SK-N-SH (cell line): ENCODE data around the gene LTC4S. TPM values are rescaled to one million over a fixed set of nuclear protein-coding genes. Genes with fewer than 3 reads are reported as not detected.

Experiments
- CTCF ChIA-PET: fragments of 300-600, 350-600 bp; formaldehyde crosslinking; extraction: SDS; loops from one replicate; lab custom pipeline; 2021; lab: Yijun Ruan, JAX
- POLR2A ChIA-PET: fragments of 350-600 bp; sonication (Branson Sonifier 250); formaldehyde crosslinking; extraction: SDS; loops from one replicate; lab custom pipeline; 2020; ENCODE audit warnings: antibody characterized with exemption, inconsistent platforms; lab: Yijun Ruan, JAX
- DNase-seq: peaks from one replicate; pipeline ENCODE4 v3.0.0; 2012
- H2AFZ ChIP-seq: fragments of 200-600 bp; sonication (generic); 2 replicates; pipeline ENCODE4 v1.8.1; 2016; ENCODE audit warnings: antibody characterized with exemption, mild to moderate bottlenecking, low read depth
- H3F3A ChIP-seq: fragments of 200-600 bp; sonication (generic); replicated peaks from 2 replicates; pipeline ENCODE3; 2016; ENCODE audit warnings: antibody characterized with exemption, mild to moderate bottlenecking; ENCODE audit not compliant: insufficient read depth
- H3K27ac ChIP-seq, 2 experiments: fragments of 200-500 bp in 1 of 2; fragments of 200-600 bp in 1 of 2; sonication (Bioruptor generic) in 1 of 2; sonication (generic), shearing (Covaris generic) in 1 of 2; 2 replicates each; pipeline versions ENCODE4 v1.5.1 to v1.6.1; 2014 to 2016; ENCODE audit warnings: low read depth in 2 of 2, inconsistent platforms in 1 of 2, low read length in 1 of 2, mild to moderate bottlenecking in 1 of 2, mixed read lengths in 1 of 2
- H3K27me3 ChIP-seq: fragments of 200-600 bp; sonication (generic), shearing (Covaris generic); 2 replicates; pipeline ENCODE4 v1.6.1; 2016; ENCODE audit warnings: mixed run types; ENCODE audit not compliant: insufficient read depth
- H3K36me3 ChIP-seq, 2 experiments: fragments of 200-500 bp in 1 of 2; fragments of 200-600 bp in 1 of 2; sonication (Bioruptor generic) in 1 of 2; sonication (generic) in 1 of 2; replicated peaks in 1 of 2; 2 replicates each; pipeline versions ENCODE3 to v1.5.1; 2014 to 2016; ENCODE audit warnings: low read length in 1 of 2, mild to moderate bottlenecking in 1 of 2; ENCODE audit not compliant: insufficient read depth in 2 of 2, control insufficient read depth in 1 of 2
- H3K4me1 ChIP-seq, 2 experiments: fragments of 200-500 bp in 1 of 2; fragments of 200-600 bp in 1 of 2; sonication (Bioruptor generic) in 1 of 2; sonication (generic), shearing (Covaris generic) in 1 of 2; 2 replicates each; pipeline versions ENCODE4 v1.5.1 to v1.6.1; 2014 to 2016; ENCODE audit warnings: low read depth in 1 of 2, low read length in 1 of 2, mixed run types in 1 of 2; ENCODE audit not compliant: insufficient read depth in 2 of 2, control insufficient read depth in 1 of 2
- H3K4me2 ChIP-seq: fragments of 200-600 bp; sonication (generic), shearing (Covaris generic); 2 replicates; pipeline ENCODE4 v1.6.1; 2017; ENCODE audit warnings: mixed run types
- H3K4me3 ChIP-seq, 2 experiments: fragments of 200-500 bp in 1 of 2; fragments of 200-600 bp in 1 of 2; sonication (Bioruptor generic) in 1 of 2; sonication (generic), shearing (Covaris generic) in 1 of 2; 2 replicates each; pipeline versions ENCODE4 v1.5.1 to v1.8.1; 2014 to 2016; ENCODE audit warnings: low read depth in 2 of 2, inconsistent platforms in 1 of 2, low read length in 1 of 2, mild to moderate bottlenecking in 1 of 2, mixed read lengths in 1 of 2, moderate library complexity in 1 of 2
- H3K79me2 ChIP-seq: fragments of 200-600 bp; sonication (generic); 2 replicates; pipeline ENCODE4 v1.8.1; 2017; ENCODE audit warnings: mild to moderate bottlenecking; ENCODE audit not compliant: insufficient read depth
- H3K9ac ChIP-seq: fragments of 200-600 bp; sonication (generic); 2 replicates; pipeline ENCODE4 v1.6.1; 2017; ENCODE audit warnings: mixed run types
- H3K9me2 ChIP-seq: fragments of 200-600 bp; sonication (generic); 2 replicates; pipeline ENCODE4 v1.6.1; 2017; ENCODE audit warnings: mixed run types
- H3K9me3 ChIP-seq: fragments of 200-600 bp; sonication (generic); 2 replicates; pipeline ENCODE4 v1.6.1; 2017; ENCODE audit warnings: mixed run types, mild to moderate bottlenecking, moderate library complexity
- H4K20me1 ChIP-seq: fragments of 200-600 bp; sonication (generic); 2 replicates; pipeline ENCODE4 v1.6.1; 2017; ENCODE audit warnings: mild to moderate bottlenecking, mixed run types; ENCODE audit not compliant: insufficient read depth
- CHD2 ChIP-seq: fragments of 150-350 bp; IDR thresholded peaks from 2 replicates; pipeline ENCODE4 v1.6.1; 2018; ENCODE audit warnings: low read length; ENCODE audit not compliant: partially characterized antibody
- ELF1 ChIP-seq: IDR thresholded peaks from 2 replicates; pipeline ENCODE4 v1.4.0; 2012
- EP300 ChIP-seq, 2 experiments: IDR thresholded peaks; 2 replicates each; pipeline versions ENCODE4 v1.4.0 to v1.6.1; 2012; ENCODE audit warnings: borderline replicate concordance in 1 of 2, low read depth in 1 of 2, low read length in 1 of 2
- FOSL2 ChIP-seq: IDR thresholded peaks from 2 replicates; pipeline ENCODE4 v1.4.0; 2012; ENCODE audit warnings: low read depth, mild to moderate bottlenecking, moderate library complexity, borderline replicate concordance
- FOXJ3 ChIP-seq: sonication (generic); formaldehyde crosslinking; IDR thresholded peaks from 2 replicates; pipeline ENCODE4 v1.5.1; 2020; ENCODE audit warnings: mild to moderate bottlenecking, missing genetic modification reagents
- JUND ChIP-seq: IDR thresholded peaks from 2 replicates; pipeline ENCODE4 v1.4.0; 2012
- MEF2A ChIP-seq: IDR thresholded peaks from 2 replicates; pipeline ENCODE4 v1.4.0; 2012; ENCODE audit warnings: low read depth, borderline replicate concordance
- MXI1 ChIP-seq: IDR thresholded peaks from 2 replicates; pipeline ENCODE4 v1.6.1; 2012; ENCODE audit warnings: mild to moderate bottlenecking, low read depth, low read length, improper control_type of control experiment
- NFIC ChIP-seq: IDR thresholded peaks from 2 replicates; pipeline ENCODE4 v1.4.0; 2012; ENCODE audit warnings: borderline replicate concordance
- NRF1 ChIP-seq: IDR thresholded peaks from 2 replicates; pipeline ENCODE4 v1.6.1; 2012; ENCODE audit warnings: low read depth, mild to moderate bottlenecking, low read length
- RCOR1 ChIP-seq: fragments of 150-350 bp; IDR thresholded peaks from 2 replicates; pipeline ENCODE4 v1.6.1; 2017; ENCODE audit warnings: antibody characterized with exemption, low read length
- RFX5 ChIP-seq: IDR thresholded peaks from 2 replicates; pipeline ENCODE4 v1.6.1; 2012; ENCODE audit warnings: mild to moderate bottlenecking, improper control_type of control experiment, low read length
- RXRA ChIP-seq: IDR thresholded peaks from 2 replicates; pipeline ENCODE4 v1.4.0; 2012; ENCODE audit warnings: low read depth, mild to moderate bottlenecking, borderline replicate concordance
- TAF1 ChIP-seq: IDR thresholded peaks from 2 replicates; pipeline ENCODE4 v1.6.1; 2012; ENCODE audit warnings: low read depth, mild to moderate bottlenecking, low read length, moderate library complexity, borderline replicate concordance
- TCF12 ChIP-seq: IDR thresholded peaks from 2 replicates; pipeline ENCODE4 v1.4.0; 2012
- WGBS: methylation state at CpG from one replicate; pipeline ENCODE4 v1.1.6; 2017; ENCODE audit warnings: low lambda C conversion rate; 5-methylcytosine and 5-hydroxymethylcytosine counted together
- polyA plus RNA-seq, 3 experiments: library from polyadenylated mRNA; depleted of rRNA; stranded (reverse); fragments of >200 nt; gene quantifications; 2 replicates each; pipeline ENCODE4 v1.2.3, GENCODE V29; 2012
- TF ChIP-seq, protein P1 (sequence below): IDR thresholded peaks from 2 replicates; pipeline ENCODE4 v1.4.0; 2012; ENCODE audit warnings: low read depth
- TF ChIP-seq, protein P2 (sequence below): IDR thresholded peaks from 2 replicates; pipeline ENCODE4; 2012
- TF ChIP-seq, protein P3 (sequence below): IDR thresholded peaks from 2 replicates; pipeline ENCODE4 v1.4.0; 2012; ENCODE audit warnings: low read depth, borderline replicate concordance
- TF ChIP-seq, protein P4 (sequence below): IDR thresholded peaks from 2 replicates; pipeline ENCODE4 v1.6.1; 2012; ENCODE audit warnings: mild to moderate bottlenecking, low read depth, low read length, moderate library complexity
- TF ChIP-seq, protein P5 (sequence below): IDR thresholded peaks from 2 replicates; pipeline ENCODE4 v1.4.0; 2012; ENCODE audit warnings: low read depth, borderline replicate concordance
- TF ChIP-seq, protein P6 (sequence below): fragments of 200-600 bp; sonication (generic); IDR thresholded peaks from 2 replicates; pipeline ENCODE4 v1.6.1; 2017; ENCODE audit warnings: antibody characterized with exemption, mild to moderate bottlenecking, moderate library complexity

The LTC4S gene
- polyA plus RNA-seq, 1 of the 3 experiments (the other 2 are of a cell fraction): 0.43 TPM

DNA sequence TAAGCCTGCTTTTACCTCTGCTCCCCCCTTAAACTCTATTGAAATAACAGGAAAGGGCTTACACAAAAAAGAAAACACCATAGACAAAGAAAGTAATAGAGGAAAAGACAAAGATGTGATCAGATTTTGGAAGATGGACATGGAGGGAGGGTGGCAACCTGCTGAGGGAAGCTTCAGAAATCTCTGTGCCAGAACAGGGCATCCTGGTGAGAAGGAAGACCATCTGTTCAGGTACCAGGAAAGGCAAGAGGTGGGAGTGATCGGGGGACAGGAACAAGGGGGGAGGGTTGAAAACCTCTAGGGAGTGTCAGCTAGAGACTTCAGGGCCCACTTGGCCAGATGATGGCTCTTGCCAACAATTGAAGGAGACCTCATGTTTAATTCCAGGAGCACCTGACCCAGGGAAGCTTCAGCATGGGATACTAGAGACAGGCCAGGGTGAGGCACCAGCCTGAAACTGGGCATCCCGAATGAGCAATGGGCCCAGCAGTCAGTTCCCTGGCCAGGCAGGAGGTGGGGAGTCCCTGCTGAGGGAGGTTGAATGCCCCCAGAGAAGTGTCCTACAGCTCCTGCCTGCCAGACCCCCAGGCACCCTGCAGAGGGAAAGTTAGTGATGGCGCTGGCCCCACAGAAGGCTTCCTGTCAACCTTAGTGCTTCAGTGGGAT is 35.1 kb downstream of the LTC4S start (continued):
- no peak for TF ChIP-seq TAF1
- TF ChIP-seq RXRA: no peak
- no peak for TF ChIP-seq MXI1
- no peak for TF ChIP-seq RFX5
- no peak for TF ChIP-seq NFIC
- TF ChIP-seq EP300 (IDR thresholded peaks at IDR 0.05; ENCODE audit: borderline replicate concordance in 1 of 2, low read depth in 1 of 2, low read length in 1 of 2): no peak
- TF ChIP-seq, protein P1, sequence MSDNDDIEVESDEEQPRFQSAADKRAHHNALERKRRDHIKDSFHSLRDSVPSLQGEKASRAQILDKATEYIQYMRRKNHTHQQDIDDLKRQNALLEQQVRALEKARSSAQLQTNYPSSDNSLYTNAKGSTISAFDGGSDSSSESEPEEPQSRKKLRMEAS: no peak
- no peak for TF ChIP-seq FOXJ3 (CRISPR knock-in tag)
- TF ChIP-seq RCOR1: no peak
- no peak for TF ChIP-seq JUND
- no peak for TF ChIP-seq MEF2A

DNA sequence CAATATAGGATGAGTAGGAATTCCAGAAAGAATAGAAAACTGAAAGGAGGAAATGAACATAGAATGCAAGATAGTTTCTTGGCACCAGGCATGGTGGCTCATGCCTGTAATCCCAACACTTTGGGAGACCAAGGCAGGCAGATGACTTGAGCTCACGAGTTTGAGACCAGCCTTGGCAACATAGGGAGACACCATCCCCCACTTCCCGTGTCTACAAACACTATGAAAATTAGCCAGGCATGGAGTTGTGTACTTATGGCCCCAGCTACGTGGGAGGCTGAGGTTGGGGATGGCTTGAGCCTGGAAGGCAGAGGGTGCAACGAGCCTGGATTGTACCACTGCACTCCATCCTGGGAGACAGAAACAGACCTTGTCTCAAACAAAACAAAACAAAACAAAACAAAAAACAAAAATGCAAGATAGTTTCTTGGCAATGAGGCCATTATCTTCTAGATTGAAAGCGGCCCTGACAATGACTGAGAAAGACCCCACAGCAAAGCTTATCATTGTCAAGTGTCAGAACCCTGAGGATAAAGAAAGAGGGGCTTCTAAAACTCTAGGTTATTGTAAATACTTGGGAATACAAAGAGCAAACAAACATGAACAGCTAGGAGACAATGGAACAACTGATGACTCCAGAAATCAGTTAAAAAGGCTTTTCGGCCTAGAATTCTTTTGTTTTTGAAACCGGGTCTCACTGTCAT is 36.1 kb downstream of the LTC4S start:
- CTCF ChIA-PET: interaction anchor here (0.6 to 1.2 kb wide), 4 partner anchors 9 to 67 kb away, joined by 3 read pairs; partner anchors contain the start of gene SQSTM1
- peaks cover 53% of the 10 kb centered on the region for H3K79me2 ChIP-seq
- H3K4me1 ChIP-seq: no peaks in the 10 kb centered on the region
- H3K9me2 ChIP-seq: no peaks in the 10 kb centered on the region
- H4K20me1 ChIP-seq: peaks cover 66% of the 10 kb centered on the region
- H2AFZ ChIP-seq: no peak overlapping the region
- DNase-seq: no peak
- H3K4me3 ChIP-seq: no peak overlapping the region
- POLR2A ChIA-PET: interaction anchor here (0.6 kb wide), 1 partner anchor 47 kb away, joined by 4 read pairs; no protein-coding TSS in a partner anchor
- H3K27ac ChIP-seq: no peak overlapping the region
- no peak overlapping the region for H3K9ac ChIP-seq
- 94% methylated on average over 6 of the region's 7 CpGs for WGBS
- H3K9me3 ChIP-seq: no peaks in the 10 kb centered on the region
- H3K4me2 ChIP-seq: no peak overlapping the region
- peaks cover 67 to 81% of the 10 kb centered on the region in 2 experiments for H3K36me3 ChIP-seq
- peaks cover 32% of the 10 kb centered on the region for H3F3A ChIP-seq
- H3K27me3 ChIP-seq: no peaks in the 10 kb centered on the region
- TF ChIP-seq CHD2: no peak
- no peak for TF ChIP-seq TCF12
- no peak for TF ChIP-seq NRF1
- no peak for TF ChIP-seq NFIC
- TF ChIP-seq FOSL2: no peak
- TF ChIP-seq, protein P2, sequence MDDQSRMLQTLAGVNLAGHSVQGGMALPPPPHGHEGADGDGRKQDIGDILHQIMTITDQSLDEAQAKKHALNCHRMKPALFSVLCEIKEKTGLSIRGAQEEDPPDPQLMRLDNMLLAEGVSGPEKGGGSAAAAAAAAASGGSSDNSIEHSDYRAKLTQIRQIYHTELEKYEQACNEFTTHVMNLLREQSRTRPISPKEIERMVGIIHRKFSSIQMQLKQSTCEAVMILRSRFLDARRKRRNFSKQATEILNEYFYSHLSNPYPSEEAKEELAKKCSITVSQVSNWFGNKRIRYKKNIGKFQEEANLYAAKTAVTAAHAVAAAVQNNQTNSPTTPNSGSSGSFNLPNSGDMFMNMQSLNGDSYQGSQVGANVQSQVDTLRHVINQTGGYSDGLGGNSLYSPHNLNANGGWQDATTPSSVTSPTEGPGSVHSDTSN: no peak
- TF ChIP-seq, protein P3, sequence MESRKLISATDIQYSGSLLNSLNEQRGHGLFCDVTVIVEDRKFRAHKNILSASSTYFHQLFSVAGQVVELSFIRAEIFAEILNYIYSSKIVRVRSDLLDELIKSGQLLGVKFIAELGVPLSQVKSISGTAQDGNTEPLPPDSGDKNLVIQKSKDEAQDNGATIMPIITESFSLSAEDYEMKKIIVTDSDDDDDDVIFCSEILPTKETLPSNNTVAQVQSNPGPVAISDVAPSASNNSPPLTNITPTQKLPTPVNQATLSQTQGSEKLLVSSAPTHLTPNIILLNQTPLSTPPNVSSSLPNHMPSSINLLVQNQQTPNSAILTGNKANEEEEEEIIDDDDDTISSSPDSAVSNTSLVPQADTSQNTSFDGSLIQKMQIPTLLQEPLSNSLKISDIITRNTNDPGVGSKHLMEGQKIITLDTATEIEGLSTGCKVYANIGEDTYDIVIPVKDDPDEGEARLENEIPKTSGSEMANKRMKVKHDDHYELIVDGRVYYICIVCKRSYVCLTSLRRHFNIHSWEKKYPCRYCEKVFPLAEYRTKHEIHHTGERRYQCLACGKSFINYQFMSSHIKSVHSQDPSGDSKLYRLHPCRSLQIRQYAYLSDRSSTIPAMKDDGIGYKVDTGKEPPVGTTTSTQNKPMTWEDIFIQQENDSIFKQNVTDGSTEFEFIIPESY: no peak
- TF ChIP-seq, protein P4, sequence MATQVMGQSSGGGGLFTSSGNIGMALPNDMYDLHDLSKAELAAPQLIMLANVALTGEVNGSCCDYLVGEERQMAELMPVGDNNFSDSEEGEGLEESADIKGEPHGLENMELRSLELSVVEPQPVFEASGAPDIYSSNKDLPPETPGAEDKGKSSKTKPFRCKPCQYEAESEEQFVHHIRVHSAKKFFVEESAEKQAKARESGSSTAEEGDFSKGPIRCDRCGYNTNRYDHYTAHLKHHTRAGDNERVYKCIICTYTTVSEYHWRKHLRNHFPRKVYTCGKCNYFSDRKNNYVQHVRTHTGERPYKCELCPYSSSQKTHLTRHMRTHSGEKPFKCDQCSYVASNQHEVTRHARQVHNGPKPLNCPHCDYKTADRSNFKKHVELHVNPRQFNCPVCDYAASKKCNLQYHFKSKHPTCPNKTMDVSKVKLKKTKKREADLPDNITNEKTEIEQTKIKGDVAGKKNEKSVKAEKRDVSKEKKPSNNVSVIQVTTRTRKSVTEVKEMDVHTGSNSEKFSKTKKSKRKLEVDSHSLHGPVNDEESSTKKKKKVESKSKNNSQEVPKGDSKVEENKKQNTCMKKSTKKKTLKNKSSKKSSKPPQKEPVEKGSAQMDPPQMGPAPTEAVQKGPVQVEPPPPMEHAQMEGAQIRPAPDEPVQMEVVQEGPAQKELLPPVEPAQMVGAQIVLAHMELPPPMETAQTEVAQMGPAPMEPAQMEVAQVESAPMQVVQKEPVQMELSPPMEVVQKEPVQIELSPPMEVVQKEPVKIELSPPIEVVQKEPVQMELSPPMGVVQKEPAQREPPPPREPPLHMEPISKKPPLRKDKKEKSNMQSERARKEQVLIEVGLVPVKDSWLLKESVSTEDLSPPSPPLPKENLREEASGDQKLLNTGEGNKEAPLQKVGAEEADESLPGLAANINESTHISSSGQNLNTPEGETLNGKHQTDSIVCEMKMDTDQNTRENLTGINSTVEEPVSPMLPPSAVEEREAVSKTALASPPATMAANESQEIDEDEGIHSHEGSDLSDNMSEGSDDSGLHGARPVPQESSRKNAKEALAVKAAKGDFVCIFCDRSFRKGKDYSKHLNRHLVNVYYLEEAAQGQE: no peak
- no peak for TF ChIP-seq RFX5
- TF ChIP-seq, protein P5, sequence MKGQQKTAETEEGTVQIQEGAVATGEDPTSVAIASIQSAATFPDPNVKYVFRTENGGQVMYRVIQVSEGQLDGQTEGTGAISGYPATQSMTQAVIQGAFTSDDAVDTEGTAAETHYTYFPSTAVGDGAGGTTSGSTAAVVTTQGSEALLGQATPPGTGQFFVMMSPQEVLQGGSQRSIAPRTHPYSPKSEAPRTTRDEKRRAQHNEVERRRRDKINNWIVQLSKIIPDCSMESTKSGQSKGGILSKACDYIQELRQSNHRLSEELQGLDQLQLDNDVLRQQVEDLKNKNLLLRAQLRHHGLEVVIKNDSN: no peak
- no peak for TF ChIP-seq ELF1
- TF ChIP-seq, protein P6, sequence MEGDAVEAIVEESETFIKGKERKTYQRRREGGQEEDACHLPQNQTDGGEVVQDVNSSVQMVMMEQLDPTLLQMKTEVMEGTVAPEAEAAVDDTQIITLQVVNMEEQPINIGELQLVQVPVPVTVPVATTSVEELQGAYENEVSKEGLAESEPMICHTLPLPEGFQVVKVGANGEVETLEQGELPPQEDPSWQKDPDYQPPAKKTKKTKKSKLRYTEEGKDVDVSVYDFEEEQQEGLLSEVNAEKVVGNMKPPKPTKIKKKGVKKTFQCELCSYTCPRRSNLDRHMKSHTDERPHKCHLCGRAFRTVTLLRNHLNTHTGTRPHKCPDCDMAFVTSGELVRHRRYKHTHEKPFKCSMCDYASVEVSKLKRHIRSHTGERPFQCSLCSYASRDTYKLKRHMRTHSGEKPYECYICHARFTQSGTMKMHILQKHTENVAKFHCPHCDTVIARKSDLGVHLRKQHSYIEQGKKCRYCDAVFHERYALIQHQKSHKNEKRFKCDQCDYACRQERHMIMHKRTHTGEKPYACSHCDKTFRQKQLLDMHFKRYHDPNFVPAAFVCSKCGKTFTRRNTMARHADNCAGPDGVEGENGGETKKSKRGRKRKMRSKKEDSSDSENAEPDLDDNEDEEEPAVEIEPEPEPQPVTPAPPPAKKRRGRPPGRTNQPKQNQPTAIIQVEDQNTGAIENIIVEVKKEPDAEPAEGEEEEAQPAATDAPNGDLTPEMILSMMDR: no peak
- no peak for TF ChIP-seq EP300 (IDR thresholded peaks at IDR 0.05; ENCODE audit: borderline replicate concordance in 1 of 2, low read depth in 1 of 2, low read length in 1 of 2)
